ENCODE results near the gene KLF5.
A peak's percentile ranks its signal among the peaks of the same experiment; 100 is the strongest.
"Not testable (repeated sequence)": the region's sequence is repeated elsewhere in the genome, so short reads cannot be mapped to it uniquely, and the experiment has no call there.

Gene KLF5

GRCh38 chr13:73058736-73059459 is at the start of gene KLF5:
Gene KLF5 (plus strand): TSS chr13:73059005. CDS start chr13:73059328, 323 bp downstream.
- peak; percentile 90 for DNase-seq (ENCODE audit: low read depth)

GRCh38 chr13:73011751-73012150 is 47.1 kb upstream of the KLF5 start:
- DNase-seq (ENCODE audit: low read depth) = no peak

- no peak for DNase-seq (ENCODE audit: low read depth)
Observed at GRCh38 chr13:73015805-73016204, 43.0 kb upstream of the KLF5 start.

GRCh38 chr13:73018336-73018735 is 40.5 kb upstream of the KLF5 start:
- DNase-seq (ENCODE audit: low read depth) = no peak

- DNase-seq (ENCODE audit: low read depth) = no peak
Observed at GRCh38 chr13:73025217-73026012, 33.4 kb upstream of the KLF5 start.

- no peak for DNase-seq (ENCODE audit: low read depth)
Observed at GRCh38 chr13:73034901-73035300, 23.9 kb upstream of the KLF5 start.

GRCh38 chr13:73035660-73036059 is 23.1 kb upstream of the KLF5 start:
- no peak for DNase-seq (ENCODE audit: low read depth)

- no peak for DNase-seq (ENCODE audit: low read depth)
Observed at GRCh38 chr13:73036566-73036965, 22.2 kb upstream of the KLF5 start.

- DNase-seq (ENCODE audit: low read depth) = no peak
Observed at GRCh38 chr13:73038064-73038463, 20.7 kb upstream of the KLF5 start.

GRCh38 chr13:73039201-73040108 is 19.4 kb upstream of the KLF5 start:
- no peak for DNase-seq (ENCODE audit: low read depth)

GRCh38 chr13:73040484-73040883 is 18.3 kb upstream of the KLF5 start:
- no peak for DNase-seq (ENCODE audit: low read depth)

- no peak for DNase-seq (ENCODE audit: low read depth)
Observed at GRCh38 chr13:73040968-73041596, 17.7 kb upstream of the KLF5 start.

- no peak for DNase-seq (ENCODE audit: low read depth)
Observed at GRCh38 chr13:73045031-73045430, 13.8 kb upstream of the KLF5 start.

GRCh38 chr13:73048615-73049014 is 10.2 kb upstream of the KLF5 start:
- DNase-seq (ENCODE audit: low read depth) = not testable (repeated sequence)

- no peak for DNase-seq (ENCODE audit: low read depth)
Observed at GRCh38 chr13:73054712-73055111, 4.1 kb upstream of the KLF5 start.

- DNase-seq (ENCODE audit: low read depth) = no peak
Observed at GRCh38 chr13:73055813-73056564, 2.8 kb upstream of the KLF5 start.

GRCh38 chr13:73056565-73056962 is 2.2 kb upstream of the KLF5 start:
- no peak for DNase-seq (ENCODE audit: low read depth)

GRCh38 chr13:73057284-73058063 is 1.3 kb upstream of the KLF5 start:
- no peak for DNase-seq (ENCODE audit: low read depth)

- DNase-seq (ENCODE audit: low read depth) = no peak
Observed at GRCh38 chr13:73058064-73058313, 816 bp upstream of the KLF5 start.

- no peak for DNase-seq (ENCODE audit: low read depth)
Observed at GRCh38 chr13:73058432-73058735, 421 bp upstream of the KLF5 start.
